CD4-positive, alpha-beta T cell treated with Interleukin-6 at 100 ng/mL for 8 hours (primary cell): ENCODE data around the gene C3orf22.
"Not testable (repeated sequence)": the region's sequence is repeated elsewhere in the genome, so short reads cannot be mapped to it uniquely, and the experiment has no call there.

Experiments used
- DNase-seq: peaks from one replicate; pipeline ENCODE4 v3.0.0-alpha.2; 2020; ENCODE audit warnings: mixed read lengths, low spot score

The C3orf22 gene

DNA sequence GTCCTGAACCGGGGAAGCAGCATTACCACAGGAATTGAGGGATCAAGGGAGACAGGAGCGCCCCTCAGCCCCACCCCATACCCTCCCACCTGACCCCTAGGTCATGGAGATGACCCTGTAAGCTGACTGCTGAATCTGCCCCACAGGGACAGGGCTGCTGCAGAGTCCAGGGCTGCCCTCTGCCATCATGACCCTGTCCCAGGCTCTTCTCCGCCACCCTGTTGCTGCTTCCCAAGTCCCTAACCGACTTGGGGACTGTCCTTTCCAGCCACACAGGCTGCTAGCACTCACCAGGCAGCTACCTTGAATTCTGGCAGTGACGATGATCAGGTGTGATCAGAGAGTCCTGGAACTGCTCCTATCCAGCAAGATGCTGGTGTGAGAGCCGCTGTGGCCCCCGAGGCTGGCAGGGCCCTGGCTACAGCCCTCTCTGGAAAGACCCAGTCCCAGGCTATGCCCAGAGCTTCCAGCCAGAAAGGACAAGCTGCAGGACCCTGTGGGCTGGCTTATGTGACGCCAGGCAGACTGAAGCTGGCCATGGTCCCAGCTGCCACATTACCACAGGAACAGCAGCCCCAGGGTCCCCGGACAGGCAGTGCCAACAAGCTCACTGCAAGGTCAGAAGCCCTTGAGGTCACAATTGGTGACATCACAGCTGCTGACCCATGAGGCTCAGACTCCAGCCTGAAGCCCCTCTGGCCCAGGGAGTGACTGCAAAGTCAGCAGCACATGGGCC, at the start of gene C3orf22:
C3orf22 (minus strand) TSS at position 597 of the 736 bp plus-strand sequence. CDS start 5,542 bp downstream, outside the sequence.
- DNase-seq: no peak

DNA sequence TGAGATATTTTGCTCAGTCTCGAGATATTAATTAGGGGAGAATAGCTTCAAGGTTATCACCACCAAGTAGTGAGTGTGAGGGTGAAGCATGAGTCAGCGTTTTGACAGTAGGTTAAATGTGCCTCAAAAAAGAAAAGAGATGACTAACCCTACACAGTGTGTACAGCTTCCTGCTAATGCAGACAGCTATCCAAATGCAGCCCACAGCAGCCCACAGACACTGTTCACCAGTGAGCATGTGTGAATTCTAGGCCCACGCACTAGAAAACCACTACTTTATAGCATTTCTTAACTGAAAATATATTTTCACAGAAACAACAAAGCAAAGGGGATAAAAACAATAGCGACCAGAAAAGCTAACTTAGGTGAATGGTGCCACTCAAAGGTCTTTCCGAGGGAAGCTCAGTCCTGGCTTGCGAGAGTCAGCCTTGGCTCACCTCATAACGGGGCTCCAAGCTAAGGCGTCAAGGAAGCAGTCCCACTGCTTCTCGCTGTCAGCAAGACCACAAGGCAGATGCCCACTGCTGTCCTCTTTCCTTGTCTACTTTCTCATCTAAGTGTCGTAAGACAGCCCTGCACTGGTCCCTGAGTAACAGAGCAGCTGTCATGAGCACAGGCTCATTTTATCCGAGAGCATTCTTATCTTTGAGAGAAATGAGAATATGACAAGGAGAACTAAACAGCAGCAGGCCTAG, 48.6 kb upstream of the C3orf22 start:
- no peak for DNase-seq

GRCh38 chr3:126606001-126606400, 47.3 kb upstream of the C3orf22 start:
- no peak for DNase-seq

DNA sequence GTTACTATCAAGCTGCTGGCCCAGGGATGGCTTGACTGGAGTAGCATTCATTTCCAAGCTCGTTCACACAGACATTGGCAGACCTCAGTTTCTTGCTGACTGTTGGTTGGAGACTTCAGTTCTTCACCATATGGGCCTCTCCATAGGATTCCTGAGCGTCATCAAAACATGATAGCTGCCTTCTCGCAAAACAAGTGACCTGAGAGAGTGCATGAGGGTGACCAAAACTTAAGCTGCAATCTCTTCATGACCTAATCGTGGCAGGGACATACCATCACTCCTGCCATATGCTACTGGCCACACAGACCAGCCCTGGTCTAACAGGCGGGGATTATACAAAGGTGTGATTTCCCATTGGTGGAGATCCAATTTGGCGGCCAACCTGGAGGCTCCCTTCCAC, 46.0 kb upstream of the C3orf22 start:
- DNase-seq: no peak

DNA sequence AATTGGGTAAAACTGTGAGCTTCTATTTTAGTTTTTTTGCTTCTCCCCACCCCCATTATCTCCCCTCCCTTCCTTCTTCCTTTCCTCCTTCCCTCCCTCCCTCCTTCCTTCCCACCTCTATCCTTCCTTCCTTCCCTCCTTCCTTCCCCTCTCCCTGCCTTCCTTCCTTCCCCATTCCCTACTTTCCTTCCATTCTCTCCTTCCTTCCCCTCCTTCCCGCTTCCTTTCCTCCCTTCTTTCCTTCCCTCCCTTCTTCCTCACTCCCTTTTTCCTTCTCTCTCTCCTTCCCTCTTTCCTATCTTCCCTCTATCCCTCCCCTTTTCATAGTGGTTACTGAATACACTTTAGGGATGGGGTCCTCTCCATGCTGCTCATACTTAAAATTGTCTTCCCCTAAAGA, 40.4 kb upstream of the C3orf22 start:
- no peak for DNase-seq

- not testable (repeated sequence) for DNase-seq
These were observed 36.7 kb upstream of the C3orf22 start for GRCh38 chr3:126595479-126595878.

- not testable (repeated sequence) for DNase-seq
These were observed 32.8 kb upstream of the C3orf22 start for GRCh38 chr3:126591515-126591914.

DNA sequence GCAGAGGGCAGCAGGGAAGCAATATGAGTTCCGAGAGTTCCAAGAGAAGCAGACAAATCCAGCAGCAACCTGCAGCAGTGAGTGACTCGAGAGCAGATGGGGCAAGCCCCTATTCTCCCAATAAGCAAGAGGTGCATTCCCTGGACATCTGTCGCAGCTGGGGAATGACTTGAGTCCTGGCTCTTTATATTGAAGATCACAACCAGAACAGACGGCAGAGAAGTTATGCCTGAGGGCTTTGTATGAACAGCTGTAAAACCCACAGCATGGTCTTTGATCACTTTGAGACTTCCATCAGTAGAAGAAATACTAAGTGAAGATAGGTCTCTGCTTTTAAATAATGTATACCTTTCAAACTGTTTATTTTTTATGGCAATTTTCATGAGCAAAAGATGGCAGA, 23.6 kb upstream of the C3orf22 start:
- no peak for DNase-seq

DNA sequence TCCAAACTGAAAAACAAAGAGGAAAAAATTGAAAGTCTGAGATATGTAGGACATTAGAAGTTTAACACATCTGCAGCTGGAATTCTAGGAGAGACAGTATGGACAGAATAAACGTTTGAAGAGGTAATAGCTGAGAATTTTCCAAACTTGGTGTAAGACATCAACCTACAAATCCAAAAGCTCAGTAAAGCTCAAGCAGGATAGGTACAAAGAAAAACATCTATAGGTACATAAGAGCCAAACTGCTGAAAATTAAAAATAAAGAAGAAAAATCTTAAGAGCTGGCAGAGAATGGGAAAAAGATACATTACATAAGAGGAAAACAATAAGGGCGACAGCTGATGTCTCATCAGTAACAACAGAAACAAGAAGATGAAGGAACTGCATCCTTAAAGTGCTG, 22.8 kb upstream of the C3orf22 start:
- DNase-seq: no peak

DNA sequence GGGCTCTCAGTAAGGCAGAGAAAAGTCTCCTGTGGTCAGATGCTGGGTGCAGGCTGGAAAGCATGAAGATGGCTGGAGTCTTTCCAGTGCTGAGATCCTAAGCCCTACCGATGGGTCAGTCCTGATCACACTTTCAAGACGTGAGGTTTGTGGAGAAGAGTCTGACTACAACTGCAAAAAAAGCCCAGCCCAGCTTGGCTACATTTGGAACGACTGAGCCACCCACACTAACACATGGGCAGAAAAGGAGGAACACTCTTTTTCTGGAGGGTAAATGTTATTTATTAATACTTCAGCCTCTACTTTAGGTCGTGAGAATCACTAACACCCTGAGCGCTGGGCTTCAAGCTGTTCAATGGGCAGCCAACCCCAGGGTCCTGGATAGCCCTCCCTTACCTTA, 22.0 kb upstream of the C3orf22 start:
- no peak for DNase-seq

DNA sequence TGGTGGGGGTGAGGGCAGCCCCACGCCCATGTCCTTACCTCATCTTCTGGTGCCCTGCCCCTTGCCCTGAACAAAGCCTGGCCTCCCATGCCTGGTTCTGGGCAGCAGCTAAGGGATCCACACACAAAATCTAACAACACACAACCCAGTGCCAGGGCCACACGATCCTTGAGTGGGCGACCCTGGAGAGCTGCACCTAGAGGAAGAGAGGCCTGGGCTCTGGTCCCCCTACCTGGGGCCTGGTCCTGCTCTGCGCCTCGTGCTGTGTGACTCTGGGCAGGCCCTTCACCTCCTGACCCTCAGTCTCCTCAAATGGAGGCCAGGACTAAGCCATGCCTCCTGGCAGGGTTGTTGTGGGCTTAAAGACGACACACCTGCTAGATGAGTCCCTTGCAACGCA, 20.0 kb upstream of the C3orf22 start:
- DNase-seq: no peak

DNA sequence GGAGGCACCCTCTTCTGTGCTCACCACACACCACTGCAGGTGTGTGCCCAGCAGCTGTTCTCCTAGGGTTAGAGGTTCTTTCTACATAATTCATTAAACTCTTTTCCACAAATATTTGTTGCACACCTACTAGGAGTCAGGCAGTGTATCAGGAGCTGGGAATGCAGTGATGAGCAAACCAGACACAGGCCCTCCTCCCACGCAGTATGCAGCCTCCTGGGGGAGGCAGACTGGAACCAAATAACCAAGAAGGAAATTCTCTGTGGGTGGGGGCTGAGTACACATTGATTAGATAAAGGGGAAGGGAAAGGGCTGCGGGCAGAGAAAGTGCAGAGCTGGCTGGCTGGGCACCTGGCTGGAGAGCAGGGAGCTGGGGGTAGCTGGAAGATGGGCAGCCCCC, 18.5 kb upstream of the C3orf22 start:
- no peak for DNase-seq

- DNase-seq: no peak
These were observed 14.9 kb upstream of the C3orf22 start for GRCh38 chr3:126573492-126574117.

GRCh38 chr3:126571078-126571477, 12.3 kb upstream of the C3orf22 start:
- no peak for DNase-seq

- DNase-seq: no peak
These were observed 11.4 kb upstream of the C3orf22 start for GRCh38 chr3:126570103-126570541.

- DNase-seq: no peak
These were observed 10.8 kb upstream of the C3orf22 start for GRCh38 chr3:126569390-126569975.

DNA sequence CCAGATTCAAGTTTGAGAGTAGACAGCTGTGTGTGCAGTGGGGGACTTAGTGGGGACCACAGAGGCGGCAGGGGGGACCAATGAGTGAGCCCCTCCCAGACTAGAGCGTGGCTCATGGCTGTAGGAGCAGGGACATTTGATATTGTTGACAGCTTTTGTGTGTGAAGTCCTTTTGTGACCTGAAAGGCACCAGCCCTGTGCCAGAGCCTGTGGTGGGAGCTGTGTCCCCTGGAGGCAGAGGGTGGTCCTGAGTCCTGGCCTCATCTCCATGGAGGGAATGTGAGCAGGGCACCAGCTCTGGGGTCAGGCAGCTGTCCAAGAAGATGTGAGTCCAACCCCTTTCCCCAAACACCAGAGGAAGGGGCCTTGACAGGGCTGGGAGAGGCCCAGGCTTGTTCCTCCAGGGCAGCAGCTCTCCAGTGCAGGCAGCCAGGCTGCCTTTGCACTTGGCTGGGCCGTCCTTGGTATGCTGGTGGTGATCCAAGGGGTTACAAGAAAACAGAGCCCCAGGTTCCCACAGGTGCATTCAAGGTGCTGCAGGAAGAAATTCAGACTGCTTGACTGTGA, 10.1 kb upstream of the C3orf22 start:
- DNase-seq: no peak

GRCh38 chr3:126567696-126568438, 9.1 kb upstream of the C3orf22 start:
- no peak for DNase-seq

DNA sequence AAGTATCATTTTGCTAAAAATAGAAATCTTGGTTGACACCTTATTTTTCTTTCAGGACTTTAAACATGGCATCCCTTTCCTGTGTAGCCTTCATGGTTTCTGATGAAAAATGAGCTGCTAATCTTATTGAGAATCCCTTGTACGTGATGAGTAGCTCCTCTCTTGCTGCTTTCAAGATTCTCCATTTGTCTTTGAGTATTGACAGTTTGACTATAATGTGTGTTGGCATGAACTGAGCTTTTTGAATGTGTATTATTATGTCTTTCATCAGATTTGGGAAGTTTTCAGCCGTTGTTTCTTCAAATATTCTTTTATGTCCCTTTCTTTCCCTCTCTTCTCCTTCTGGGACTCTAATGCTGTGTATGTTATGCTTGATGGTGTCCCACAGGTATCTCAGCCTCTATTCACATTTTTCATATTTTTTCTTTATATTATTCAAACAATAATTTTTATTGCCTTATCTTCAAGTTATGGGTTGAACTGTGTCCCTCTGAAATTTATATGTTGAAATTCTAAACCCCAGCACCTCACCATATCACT, 4.1 kb upstream of the C3orf22 start:
- DNase-seq: no peak

GRCh38 chr3:126557761-126558160, 971 bp downstream of the C3orf22 start:
- no peak for DNase-seq

DNA sequence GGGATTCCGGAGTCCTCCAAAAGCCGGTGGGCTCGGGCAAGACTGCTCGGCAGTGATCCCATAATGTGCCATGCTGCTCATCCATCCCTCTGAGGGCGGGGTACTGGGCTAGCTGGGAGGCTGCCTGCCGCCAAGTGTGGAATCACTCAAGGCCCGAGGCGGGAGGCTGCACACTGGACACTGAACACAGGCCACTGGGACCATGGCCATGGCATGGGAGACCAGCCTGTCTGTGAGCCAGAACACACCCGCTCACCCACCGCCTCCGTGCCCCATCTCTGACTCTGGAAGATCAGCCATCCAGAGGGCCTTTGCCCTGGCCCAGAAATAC, 1.4 kb downstream of the C3orf22 start:
- DNase-seq: no peak
